Panc1 (cell line): ENCODE results near the gene PRDM12. TPM values are rescaled to one million over a fixed set of nuclear protein-coding genes. Genes with fewer than 3 reads are reported as not detected.

Experiments
- ATAC-seq: fragments of 200-7000 bp; cut with Tn5 transposase; 2 replicates; pipeline ENCODE4 v1.9.1; 2020; ENCODE audit warnings: mild to moderate bottlenecking, moderate library complexity
- BruUV-seq: library from RNA; stranded (reverse); fragments of 400-500 nt; replicated peaks from 2 replicates; lab custom pipeline; 2021; lab: Mats Ljungman, UMichigan
- CTCF ChIA-PET: fragments of 300-600 bp; sonication (Branson Sonifier 250); formaldehyde crosslinking; loops from one replicate; lab custom pipeline; 2022; ENCODE audit warnings: antibody characterized with exemption; lab: Charles Lee
- POLR2A ChIA-PET: fragments of 300-600 bp; sonication (Branson Sonifier 250); formaldehyde crosslinking; loops from one replicate; lab custom pipeline; 2022; ENCODE audit warnings: antibody characterized with exemption; lab: Charles Lee
- DNase-seq: peaks from one replicate; pipeline ENCODE4 v3.0.0-alpha.2; 2010; ENCODE audit warnings: low read depth, low spot score
- H3K27ac ChIP-seq: 2 replicates; pipeline ENCODE4 v1.5.1; 2011; ENCODE audit warnings: mild to moderate bottlenecking, low read length, inconsistent platforms
- H3K27me3 ChIP-seq: fragments of 200-500 bp; sonication (Bioruptor generic); 2 replicates; pipeline ENCODE4 v1.6.0; 2014; ENCODE audit warnings: low read length, inconsistent platforms; ENCODE audit not compliant: control insufficient read depth, insufficient read depth
- H3K36me3 ChIP-seq: fragments of 200-500 bp; sonication (Bioruptor generic); 2 replicates; pipeline ENCODE4 v1.5.1; 2014; ENCODE audit warnings: inconsistent platforms, mild to moderate bottlenecking, low read length, moderate library complexity; ENCODE audit not compliant: control insufficient read depth, insufficient read depth
- H3K4me1 ChIP-seq: 2 replicates; pipeline ENCODE4 v1.5.1; 2011; ENCODE audit warnings: inconsistent platforms, mild to moderate bottlenecking, low read length, moderate library complexity; ENCODE audit not compliant: control insufficient read depth, insufficient read depth
- H3K4me3 ChIP-seq, 2 experiments: 2 replicates each; pipeline ENCODE4 v1.5.1; 2011 to 2012; ENCODE audit warnings: low read depth in 2 of 2, low read length in 2 of 2, mild to moderate bottlenecking in 2 of 2, inconsistent platforms in 1 of 2, moderate library complexity in 1 of 2
- H3K9me3 ChIP-seq: fragments of 200-500 bp; sonication (Bioruptor generic); 2 replicates; pipeline ENCODE4 v1.5.1; 2014; ENCODE audit warnings: low read depth, mild to moderate bottlenecking, inconsistent platforms, low read length, moderate library complexity; ENCODE audit not compliant: control insufficient read depth, insufficient read depth
- POLR2AphosphoS5 ChIP-seq: IDR thresholded peaks from 2 replicates; pipeline ENCODE4 v1.6.1; 2012; ENCODE audit warnings: mild to moderate bottlenecking, low read depth, low read length, moderate library complexity
- SIN3A ChIP-seq: IDR thresholded peaks from 2 replicates; pipeline ENCODE4 v1.6.1; 2012; ENCODE audit warnings: low read depth, mild to moderate bottlenecking, low read length, moderate library complexity, borderline replicate concordance; ENCODE audit not compliant: insufficient read depth
- TCF7L2 ChIP-seq: IDR thresholded peaks from 2 replicates; pipeline ENCODE4 v1.6.1; 2011; ENCODE audit warnings: mild to moderate bottlenecking, low read depth, low read length, inconsistent platforms
- in situ Hi-C: cut with HindIII; loops from 2 replicates; pipeline ENCODE4 v1.10.0; 2016; ENCODE audit warnings: low sequenced_read_pairs, low pct_unique_long_range_greater_than_20kb
- intact Hi-C: fragments of 100-400 bp; cut with micrococcal nuclease; formaldehyde crosslinking; loops from one replicate; pipeline ENCODE4 v1.10.0; 2022; ENCODE audit not compliant: unreplicated experiment
- total RNA-seq: library from RNA; stranded (reverse); gene quantifications from one replicate; pipeline ENCODE4 v1.2.1, GENCODE V29; 2021; ENCODE audit not compliant: unreplicated experiment
- TF ChIP-seq, protein P1 (sequence below), 2 experiments: IDR thresholded peaks; 2 replicates each; pipeline ENCODE4 v1.6.1; 2011 to 2012; ENCODE audit warnings: low read depth in 2 of 2, control low read depth in 1 of 2, low read length in 1 of 2, mild to moderate bottlenecking in 1 of 2, moderate library complexity in 1 of 2; ENCODE audit not compliant: insufficient read depth in 1 of 2
- TF ChIP-seq, protein P2 (sequence below): fragments of 450-650 bp; IDR thresholded peaks from 2 replicates; pipeline ENCODE4 v1.5.1; 2017; ENCODE audit warnings: mild to moderate bottlenecking

The PRDM12 gene
- total RNA-seq, 1 experiment from 2014 or later, result 0.08 TPM

DNA sequence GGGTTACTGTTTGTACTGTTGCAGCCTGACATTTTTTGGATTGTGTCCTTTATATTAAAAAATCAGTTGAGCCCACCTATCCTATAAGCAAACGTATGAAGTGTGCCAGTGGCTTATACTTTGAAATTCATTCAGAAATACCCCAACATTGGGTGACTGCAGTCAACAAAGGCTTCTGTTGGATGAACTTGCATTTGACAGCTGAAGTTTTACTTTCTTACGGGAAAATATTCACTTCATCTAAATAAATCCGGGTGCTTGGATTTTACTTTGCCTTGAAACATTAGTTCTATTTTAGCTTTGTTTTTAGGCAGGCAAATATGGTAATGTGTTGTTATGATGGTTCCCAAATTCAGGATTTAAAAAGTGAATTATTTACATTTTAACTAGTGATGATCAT, 50.9 kb downstream of the PRDM12 start:
- in situ Hi-C loops, result no loop called here
- Histone ChIP-seq H3K4me1 (0 out of 2 replicates have a peak, but pooled peaks cover 7% of the 10 kb centered on the region), H3K27ac (peak overlapping the region; percentile 79), H3K9me3 (no peaks in the 10 kb centered on the region), H3K4me3 (peak overlapping the region; percentile 76), H3K27me3 (no peaks in the 10 kb centered on the region), H3K36me3 (no peaks in the 10 kb centered on the region; the same call in 1 of the 2 replicates)
- ChIA-PET POLR2A (interaction anchor here (0.6 kb wide), 1 partner anchor 138 kb away, joined by 8 read pairs; no protein-coding TSS in a partner anchor), CTCF (interaction anchor here (0.5 kb wide), 1 partner anchor 17 kb away, joined by 3 read pairs; no protein-coding TSS in a partner anchor)
- DNase-seq (no peak), ATAC-seq (no peak)
- BruUV-seq, result no TSS peak
- no peak for TF ChIP-seq TCF7L2
- no peak for TF ChIP-seq POLR2AphosphoS5
- TF ChIP-seq, protein P1, sequence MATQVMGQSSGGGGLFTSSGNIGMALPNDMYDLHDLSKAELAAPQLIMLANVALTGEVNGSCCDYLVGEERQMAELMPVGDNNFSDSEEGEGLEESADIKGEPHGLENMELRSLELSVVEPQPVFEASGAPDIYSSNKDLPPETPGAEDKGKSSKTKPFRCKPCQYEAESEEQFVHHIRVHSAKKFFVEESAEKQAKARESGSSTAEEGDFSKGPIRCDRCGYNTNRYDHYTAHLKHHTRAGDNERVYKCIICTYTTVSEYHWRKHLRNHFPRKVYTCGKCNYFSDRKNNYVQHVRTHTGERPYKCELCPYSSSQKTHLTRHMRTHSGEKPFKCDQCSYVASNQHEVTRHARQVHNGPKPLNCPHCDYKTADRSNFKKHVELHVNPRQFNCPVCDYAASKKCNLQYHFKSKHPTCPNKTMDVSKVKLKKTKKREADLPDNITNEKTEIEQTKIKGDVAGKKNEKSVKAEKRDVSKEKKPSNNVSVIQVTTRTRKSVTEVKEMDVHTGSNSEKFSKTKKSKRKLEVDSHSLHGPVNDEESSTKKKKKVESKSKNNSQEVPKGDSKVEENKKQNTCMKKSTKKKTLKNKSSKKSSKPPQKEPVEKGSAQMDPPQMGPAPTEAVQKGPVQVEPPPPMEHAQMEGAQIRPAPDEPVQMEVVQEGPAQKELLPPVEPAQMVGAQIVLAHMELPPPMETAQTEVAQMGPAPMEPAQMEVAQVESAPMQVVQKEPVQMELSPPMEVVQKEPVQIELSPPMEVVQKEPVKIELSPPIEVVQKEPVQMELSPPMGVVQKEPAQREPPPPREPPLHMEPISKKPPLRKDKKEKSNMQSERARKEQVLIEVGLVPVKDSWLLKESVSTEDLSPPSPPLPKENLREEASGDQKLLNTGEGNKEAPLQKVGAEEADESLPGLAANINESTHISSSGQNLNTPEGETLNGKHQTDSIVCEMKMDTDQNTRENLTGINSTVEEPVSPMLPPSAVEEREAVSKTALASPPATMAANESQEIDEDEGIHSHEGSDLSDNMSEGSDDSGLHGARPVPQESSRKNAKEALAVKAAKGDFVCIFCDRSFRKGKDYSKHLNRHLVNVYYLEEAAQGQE (IDR thresholded peaks at IDR 0.05; ENCODE audit: insufficient read depth in 1 of 2, low read depth in 2 of 2, low read length in 1 of 2), result no peak
- TF ChIP-seq SIN3A, result no peak
- TF ChIP-seq, protein P2, sequence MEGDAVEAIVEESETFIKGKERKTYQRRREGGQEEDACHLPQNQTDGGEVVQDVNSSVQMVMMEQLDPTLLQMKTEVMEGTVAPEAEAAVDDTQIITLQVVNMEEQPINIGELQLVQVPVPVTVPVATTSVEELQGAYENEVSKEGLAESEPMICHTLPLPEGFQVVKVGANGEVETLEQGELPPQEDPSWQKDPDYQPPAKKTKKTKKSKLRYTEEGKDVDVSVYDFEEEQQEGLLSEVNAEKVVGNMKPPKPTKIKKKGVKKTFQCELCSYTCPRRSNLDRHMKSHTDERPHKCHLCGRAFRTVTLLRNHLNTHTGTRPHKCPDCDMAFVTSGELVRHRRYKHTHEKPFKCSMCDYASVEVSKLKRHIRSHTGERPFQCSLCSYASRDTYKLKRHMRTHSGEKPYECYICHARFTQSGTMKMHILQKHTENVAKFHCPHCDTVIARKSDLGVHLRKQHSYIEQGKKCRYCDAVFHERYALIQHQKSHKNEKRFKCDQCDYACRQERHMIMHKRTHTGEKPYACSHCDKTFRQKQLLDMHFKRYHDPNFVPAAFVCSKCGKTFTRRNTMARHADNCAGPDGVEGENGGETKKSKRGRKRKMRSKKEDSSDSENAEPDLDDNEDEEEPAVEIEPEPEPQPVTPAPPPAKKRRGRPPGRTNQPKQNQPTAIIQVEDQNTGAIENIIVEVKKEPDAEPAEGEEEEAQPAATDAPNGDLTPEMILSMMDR, result no peak
- intact Hi-C loops, result no loop called here

DNA sequence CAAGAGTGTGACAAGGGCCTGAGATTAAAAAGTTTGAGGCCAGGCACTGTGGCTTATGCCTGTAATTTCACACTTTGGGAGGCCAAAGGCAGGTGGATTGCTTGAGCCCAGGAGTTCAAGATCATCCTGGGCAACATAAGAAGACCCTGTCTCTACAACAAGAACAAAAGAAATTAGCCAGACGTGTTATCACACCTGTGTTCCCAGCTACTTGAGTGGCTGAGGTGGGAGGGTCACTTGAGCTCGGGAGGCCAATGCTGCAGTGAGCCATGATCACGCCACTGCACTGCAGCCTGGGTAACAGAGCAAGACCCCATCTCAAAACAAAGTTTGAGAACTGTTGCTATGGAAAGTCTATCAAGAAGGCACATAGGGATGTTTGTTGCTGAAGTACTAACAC, 54.2 kb downstream of the PRDM12 start:
- POLR2A ChIA-PET, result no interaction called here

More for the DNA sequence above, 54.2 kb downstream of the PRDM12 start:
- in situ Hi-C loops, result no loop called here
- DNase-seq, result no peak
- H3K36me3 ChIP-seq, result no peaks in the 10 kb centered on the region; the same call in 1 of the 2 replicates
- no peak overlapping the region for H3K4me3 ChIP-seq
- TF ChIP-seq, protein P2, result no peak
- TF ChIP-seq TCF7L2 (no peak), POLR2AphosphoS5 (no peak), SIN3A (no peak)
- TF ChIP-seq, protein P1 (IDR thresholded peaks at IDR 0.05; ENCODE audit: insufficient read depth in 1 of 2, low read depth in 2 of 2, low read length in 1 of 2), result no peak
- H3K27ac ChIP-seq, result no peak overlapping the region
- CTCF ChIA-PET, result no interaction called here
- BruUV-seq, result no TSS peak
- intact Hi-C loops, result no loop called here
- no peak for ATAC-seq
- no peaks in the 10 kb centered on the region for H3K27me3 ChIP-seq
- H3K9me3 ChIP-seq, result no peaks in the 10 kb centered on the region
- no peaks in the 10 kb centered on the region for H3K4me1 ChIP-seq
